VCaP (cell line): ENCODE measurements around the gene WDR38.

ENCODE experiments used
- H3K27ac ChIP-seq: fragments of 450-650 bp; 2 replicates; pipeline ENCODE4 v1.5.1; 2017
- TF ChIP-seq, protein P1 (sequence below): fragments of 450-650 bp; conservative IDR thresholded peaks from 2 replicates; pipeline ENCODE4 v1.5.1; 2017; ENCODE audit warnings: mild to moderate bottlenecking, moderate library complexity

WDR38 gene

GRCh38 chr9:124890179-124890578 lies 36.9 kb downstream of the WDR38 start:
- TF ChIP-seq, protein P1, sequence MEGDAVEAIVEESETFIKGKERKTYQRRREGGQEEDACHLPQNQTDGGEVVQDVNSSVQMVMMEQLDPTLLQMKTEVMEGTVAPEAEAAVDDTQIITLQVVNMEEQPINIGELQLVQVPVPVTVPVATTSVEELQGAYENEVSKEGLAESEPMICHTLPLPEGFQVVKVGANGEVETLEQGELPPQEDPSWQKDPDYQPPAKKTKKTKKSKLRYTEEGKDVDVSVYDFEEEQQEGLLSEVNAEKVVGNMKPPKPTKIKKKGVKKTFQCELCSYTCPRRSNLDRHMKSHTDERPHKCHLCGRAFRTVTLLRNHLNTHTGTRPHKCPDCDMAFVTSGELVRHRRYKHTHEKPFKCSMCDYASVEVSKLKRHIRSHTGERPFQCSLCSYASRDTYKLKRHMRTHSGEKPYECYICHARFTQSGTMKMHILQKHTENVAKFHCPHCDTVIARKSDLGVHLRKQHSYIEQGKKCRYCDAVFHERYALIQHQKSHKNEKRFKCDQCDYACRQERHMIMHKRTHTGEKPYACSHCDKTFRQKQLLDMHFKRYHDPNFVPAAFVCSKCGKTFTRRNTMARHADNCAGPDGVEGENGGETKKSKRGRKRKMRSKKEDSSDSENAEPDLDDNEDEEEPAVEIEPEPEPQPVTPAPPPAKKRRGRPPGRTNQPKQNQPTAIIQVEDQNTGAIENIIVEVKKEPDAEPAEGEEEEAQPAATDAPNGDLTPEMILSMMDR = no peak

GRCh38 chr9:124894035-124894740 lies 40.9 kb downstream of the WDR38 start:
- TF ChIP-seq, protein P1 = no peak
- no peak overlapping the region for H3K27ac ChIP-seq

More at GRCh38 chr9:124890179-124890578, 36.9 kb downstream of the WDR38 start:
- no peak overlapping the region for H3K27ac ChIP-seq

- H3K27ac ChIP-seq = no peak overlapping the region
- TF ChIP-seq, protein P1 = peak; percentile 71
Measured at GRCh38 chr9:124894741-124895170, 41.5 kb downstream of the WDR38 start.

- TF ChIP-seq, protein P1 = no peak
- no peak overlapping the region for H3K27ac ChIP-seq
Measured at GRCh38 chr9:124897570-124898460, 44.6 kb downstream of the WDR38 start.

- TF ChIP-seq, protein P1 = no peak
- no peak overlapping the region for H3K27ac ChIP-seq
Measured at GRCh38 chr9:124899845-124900244, 46.6 kb downstream of the WDR38 start.

DNA sequence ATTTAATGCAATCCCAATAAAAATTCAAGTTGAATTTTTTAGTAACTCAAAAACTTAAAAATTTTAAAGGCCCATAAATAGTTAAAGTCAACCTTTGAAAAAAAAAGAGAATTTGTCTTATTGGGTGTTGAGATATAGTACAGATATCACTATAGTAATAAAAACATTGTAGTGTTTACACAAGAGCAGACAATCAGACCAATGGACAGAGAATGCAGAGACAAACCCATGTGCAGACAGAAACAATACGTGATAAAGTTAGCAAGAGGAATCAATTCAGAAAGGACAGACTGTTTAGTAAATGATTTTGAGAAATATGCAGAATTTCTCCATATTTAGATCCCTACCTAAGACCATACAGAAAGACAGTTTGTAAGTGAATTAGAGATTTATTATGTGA lies 53.7 kb downstream of the WDR38 start:
- TF ChIP-seq, protein P1 = no peak
- H3K27ac ChIP-seq = peak overlapping the region; percentile 42
